Measurements from ENCODE around the gene FAM131B.
A peak's percentile ranks its signal among the peaks of the same experiment; 100 is the strongest.

FAM131B gene

DNA sequence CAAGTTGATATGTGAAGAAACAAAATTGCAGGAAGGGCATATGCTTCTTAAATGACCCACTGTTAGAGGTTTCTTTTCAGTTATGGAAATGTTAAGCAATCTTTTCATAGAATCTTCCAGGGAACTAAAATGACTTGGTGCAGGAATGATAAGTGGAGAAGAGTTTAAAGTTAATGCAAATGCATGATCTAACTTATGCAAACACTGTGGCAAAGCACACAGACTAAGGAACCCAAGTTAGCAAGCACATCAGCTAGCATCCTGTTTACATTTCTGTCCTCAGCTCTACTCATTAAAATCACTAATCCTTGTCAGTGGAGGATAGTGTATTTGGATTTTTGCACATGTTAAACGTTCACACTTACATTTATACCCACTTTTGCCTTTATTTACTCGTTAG lies 37.3 kb downstream of the FAM131B start:
- DNase-seq: no peak

DNA sequence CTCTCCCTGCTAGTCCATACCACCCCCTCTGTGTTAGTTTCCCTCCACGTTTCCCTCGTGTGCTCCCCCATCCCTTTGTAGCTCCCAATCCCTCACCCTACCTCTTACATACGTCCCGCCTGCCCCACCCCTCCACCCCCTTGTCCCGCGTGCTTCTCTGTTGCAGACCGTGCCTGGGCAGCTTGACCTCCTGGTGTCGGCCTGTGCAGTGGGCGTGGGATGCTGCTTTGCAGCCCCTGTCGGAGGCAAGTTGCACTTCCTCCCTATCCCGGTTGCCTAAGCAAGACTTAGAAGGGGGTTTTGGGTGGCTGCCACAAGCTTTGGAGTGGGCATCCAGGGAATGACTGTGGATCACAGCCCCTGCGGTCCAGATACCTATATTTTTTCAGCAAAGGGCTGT lies 38.9 kb downstream of the FAM131B start:
- no peak for DNase-seq

DNA sequence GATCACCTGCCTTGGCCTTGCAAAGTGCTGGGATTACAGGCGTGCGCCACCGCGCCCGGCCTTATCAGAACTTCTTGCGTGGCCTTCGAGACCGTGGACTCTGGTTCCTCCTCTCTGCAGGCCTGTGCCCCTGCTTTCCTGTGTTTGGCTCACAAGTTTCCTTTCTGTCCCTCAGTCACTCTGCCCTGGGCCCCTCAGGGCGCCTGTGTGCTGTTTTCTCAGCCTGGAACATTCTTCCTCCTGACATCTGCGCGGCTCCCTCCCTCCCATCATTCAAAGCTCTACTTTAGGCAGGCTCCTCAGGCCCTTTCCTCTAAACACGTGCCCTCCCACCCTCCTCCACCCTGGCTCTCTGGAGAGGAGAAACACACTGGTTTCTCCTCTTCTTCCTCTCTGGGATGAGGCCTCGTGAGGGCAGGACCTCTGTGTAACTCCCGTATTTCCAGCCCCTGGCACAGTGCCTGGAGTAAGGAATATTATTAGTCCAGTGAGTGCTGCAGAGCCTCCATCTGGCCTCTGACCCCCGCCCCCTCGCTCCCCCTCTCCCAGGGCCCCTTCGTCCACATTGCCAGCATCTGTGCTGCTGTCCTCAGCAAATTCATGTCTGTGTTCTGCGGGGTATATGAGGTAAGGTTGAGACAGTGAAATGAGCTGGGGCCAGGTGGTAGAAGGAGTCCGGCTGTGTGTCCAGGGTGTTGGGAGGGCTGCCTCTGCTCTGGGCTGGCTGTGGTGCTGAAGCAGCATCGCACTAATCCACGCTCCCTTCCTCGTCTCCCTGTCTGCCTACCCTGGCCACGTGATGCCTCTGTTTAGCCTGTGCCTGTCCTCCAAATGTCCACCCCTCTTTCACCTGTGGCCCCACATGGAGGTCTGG lies 39.5 kb downstream of the FAM131B start:
- DNase-seq: no peak

DNA sequence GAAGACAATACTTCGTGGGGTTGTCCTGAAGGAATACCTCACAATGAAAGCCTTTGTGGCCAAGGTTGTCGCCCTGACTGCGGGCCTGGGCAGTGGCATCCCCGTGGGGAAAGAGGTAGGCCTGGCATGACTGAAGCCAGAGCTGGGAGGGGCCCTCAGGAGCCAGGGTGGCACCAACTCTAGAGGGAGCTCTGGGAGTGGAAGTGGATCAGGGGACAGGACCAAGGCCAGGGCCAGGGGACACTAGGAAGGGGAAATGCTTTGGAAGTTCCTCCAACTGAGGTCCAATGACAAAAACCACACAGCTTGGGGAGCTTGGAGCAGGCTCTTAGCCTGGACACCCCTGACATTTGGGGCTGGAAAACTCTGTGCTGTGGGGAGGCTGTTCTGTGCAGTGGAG lies 40.8 kb downstream of the FAM131B start:
- peak in 7 of 58 donors; percentile 4 to 21 (median 8) for DNase-seq

DNA sequence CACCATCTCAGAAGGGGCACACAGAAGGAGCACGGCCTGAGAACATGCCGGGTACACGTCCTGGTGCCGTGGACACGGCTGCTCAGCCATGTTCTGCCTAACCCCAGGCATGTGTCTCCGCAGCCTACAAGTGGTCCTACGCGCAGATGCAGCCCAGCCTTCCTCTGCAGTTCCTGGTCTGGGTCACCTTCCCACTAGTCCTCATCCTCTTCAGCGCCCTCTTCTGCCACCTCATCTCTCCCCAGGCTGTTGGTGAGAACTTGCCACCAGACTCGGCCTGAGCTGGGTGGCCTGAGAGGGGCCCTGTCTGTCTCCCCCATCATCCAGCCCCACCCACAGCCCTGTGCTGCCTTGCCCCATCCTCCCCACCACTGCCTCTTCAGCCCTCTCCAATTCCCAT lies 41.3 kb downstream of the FAM131B start:
- no peak for DNase-seq

DNA sequence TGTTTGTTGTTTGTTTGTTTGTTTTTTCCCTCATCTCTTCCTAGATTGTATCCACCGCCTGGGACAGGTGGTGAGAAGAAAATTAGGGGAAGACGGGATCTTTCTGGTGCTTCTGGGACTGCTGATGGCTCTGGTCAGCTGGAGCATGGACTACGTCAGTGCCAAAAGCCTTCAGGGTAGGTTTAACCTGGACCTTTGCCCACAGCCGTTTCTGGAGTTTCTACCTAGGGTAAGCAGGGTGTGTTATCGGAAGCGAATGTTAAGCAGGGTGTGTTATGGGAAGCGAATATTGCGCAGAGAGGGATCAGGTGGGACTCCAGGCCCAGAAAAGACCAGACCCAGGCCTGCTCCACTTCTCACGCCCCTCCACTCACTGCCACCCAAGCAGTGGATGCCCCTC lies 41.9 kb downstream of the FAM131B start:
- DNase-seq: no peak

DNA sequence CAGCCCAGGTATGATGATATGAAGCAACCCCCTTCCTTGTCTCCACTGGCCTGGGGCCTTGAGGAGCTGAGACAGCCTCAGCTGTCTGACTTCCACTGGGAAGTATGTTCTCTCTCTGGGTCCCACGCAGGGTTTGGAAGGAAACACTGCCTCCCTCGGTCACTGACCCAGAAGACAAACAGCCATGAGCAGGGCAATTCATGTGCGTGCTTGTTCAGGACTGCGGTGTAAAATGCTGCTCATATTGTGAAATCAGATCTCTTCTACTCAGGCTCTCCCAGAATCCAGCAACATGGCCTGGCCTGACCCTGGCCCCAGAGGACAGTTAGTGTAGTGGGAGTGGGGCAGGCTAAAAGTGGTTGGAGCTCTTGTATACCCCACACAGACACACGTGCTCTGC lies 43.9 kb downstream of the FAM131B start:
- no peak for DNase-seq

DNA sequence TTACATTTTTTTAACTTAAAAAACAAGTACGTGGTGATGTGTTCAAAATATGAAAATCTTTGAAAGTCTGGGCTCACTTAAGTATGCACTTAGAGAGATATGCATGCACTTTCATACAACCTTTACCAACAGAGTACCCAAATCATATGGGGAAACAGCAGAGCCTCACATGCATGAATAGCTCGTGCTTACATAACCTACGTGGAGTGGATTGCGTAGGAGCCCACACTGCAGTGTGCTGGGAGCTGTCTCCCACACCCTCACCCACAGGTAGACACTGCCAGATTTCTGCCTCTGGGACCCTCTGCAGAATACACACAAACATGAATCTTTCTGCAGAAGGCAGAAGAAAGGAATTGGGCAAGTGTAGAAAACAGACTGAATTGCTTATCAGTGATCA lies 46.0 kb downstream of the FAM131B start:
- peak in 1 of 58 donors; percentile 19 for DNase-seq

DNA sequence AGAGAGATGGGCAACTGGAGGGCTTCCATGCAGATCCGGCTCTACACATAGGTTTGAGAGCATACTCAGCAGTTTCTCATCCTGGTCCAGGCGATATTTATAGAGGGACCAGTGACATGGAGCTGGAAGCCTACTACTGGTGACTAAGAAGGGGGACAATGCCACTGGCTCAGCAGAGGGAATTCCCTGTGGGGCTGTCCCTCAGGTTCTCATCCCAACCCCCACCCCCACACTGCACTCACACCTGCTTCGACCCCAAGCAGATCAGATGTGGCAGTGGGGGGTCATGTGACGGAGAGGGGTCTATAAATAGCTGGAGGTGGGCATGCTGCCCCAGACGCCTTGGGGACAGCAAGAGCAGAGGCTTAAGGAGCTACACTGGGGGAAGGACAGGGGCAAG lies 46.7 kb downstream of the FAM131B start, which contains the start of gene CLCN1:
TSS of gene CLCN1 (plus strand) at position 336 of the 400 bp plus-strand sequence. CDS start 102 bp downstream, outside the sequence.
- no peak for DNase-seq

DNA sequence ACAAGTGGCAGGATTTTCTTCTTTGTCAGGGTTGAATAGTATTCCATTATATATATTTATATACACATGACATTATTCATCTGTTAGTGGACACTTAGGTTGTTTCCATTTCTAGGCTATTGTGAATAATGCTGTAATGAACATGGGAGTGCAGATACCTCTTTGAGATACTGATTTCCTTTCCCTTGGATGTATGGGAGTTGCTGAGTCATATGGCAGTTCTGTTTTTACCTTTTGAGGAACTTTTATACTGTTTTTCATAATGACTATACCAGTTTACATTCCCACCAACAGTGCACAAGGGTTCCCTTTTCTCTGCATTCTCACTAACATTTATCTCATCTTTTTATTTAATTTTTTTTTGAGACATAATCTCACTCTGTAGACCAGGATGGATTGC lies 48.4 kb downstream of the FAM131B start:
- DNase-seq: no peak

DNA sequence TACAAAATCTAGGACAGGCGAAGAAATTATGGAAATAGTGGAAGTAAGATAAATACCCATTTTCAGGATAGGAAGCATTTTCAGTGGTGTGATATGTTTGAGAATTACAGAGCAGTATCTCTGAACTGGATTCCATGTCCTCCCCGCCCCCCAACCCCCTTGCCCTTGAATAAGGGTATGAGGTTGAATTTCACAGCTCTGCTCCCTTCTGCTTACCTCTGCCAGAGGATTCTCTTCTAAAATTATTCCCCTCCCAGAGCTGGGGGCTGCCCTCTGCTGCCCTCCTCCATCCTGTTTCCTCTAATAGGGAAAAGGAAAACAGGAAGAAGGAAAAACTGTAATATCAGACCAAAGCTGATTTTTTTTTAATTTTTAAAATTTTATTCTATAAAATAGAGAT lies 53.9 kb downstream of the FAM131B start:
- no peak for DNase-seq

DNA sequence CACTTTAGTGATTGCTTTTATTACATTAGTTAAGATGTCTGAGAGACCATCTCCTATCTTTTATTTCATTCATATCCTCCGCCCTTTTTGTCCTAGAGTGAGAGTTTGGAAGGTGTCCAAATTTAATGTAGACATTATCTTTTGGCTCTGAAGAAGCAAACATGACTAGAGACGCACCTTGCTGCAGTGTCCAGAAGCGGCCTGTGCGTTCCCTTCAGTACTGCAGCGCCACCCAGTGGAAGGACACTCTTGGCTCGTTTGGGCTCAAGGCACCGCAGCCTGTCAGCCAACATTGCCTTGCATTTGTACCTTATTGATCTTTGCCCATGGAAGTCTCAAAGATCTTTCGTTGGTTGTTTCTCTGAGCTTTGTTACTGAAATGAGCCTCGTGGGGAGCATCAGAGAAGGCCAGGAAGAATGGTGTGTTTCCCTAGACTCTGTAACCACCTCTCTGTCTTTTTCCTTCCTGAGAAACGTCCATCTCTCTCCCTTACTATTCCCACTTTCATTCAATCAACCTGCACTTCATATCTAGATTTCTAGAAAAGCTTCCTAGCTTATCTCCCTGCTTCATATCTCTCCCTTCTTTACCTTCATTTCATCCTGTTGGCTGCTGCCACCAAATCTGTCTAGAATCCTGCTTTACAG lies 57.0 kb downstream of the FAM131B start:
- DNase-seq: peak in 48 of 58 donors; percentile 3 to 85 (median 42)

DNA sequence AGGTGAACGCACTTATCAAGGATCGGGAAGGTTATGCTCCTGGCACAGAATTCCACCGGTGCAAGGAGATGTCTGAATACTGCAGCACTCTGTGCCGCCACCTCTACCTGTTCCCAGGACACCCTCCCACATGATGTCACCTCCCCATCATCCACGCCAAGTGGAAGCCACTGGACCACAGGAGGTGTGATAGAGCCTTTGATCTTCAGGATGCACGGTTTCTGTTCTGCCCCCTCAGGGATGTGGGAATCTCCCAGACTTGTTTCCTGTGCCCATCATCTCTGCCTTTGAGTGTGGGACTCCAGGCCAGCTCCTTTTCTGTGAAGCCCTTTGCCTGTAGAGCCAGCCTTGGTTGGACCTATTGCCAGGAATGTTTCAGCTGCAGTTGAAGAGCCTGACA lies 57.6 kb downstream of the FAM131B start:
- no peak for DNase-seq

DNA sequence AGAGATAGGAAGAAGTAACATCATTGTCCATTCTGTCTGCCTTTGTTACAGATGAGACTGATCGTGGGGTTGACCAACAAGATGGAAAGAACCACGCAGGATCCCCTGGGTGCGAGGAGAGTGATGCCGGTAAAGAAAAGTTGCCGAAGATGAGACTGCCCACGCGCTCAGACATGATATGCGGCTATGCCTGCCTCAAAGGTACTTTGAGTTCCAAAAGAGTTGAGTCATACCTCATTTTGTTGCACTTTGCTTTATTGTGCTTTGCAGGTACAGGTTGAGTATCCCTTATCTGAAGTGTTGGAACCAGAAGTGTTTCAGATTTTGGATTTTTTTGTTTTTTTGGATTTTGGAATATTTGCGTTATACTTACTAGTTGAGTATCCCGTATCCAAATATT lies 58.8 kb downstream of the FAM131B start:
- DNase-seq: no peak
